ENCODE results near the gene ODAD4.

GRCh38 chr17:41904242-41904841 lies 26.1 kb upstream of the ODAD4 start:
- TF ChIP-seq POLR2A (IDR thresholded peaks at IDR 0.05; ENCODE audit: low read length) (no peak), GATA1 (IDR thresholded peaks at IDR 0.05; ENCODE audit: low read depth, low read length) (no peak)

All from erythroblast (primary cell).